ENCODE data around the gene CLEC16A.

- TF ChIP-seq POLR2A (IDR thresholded peaks at IDR 0.05; ENCODE audit: low read length) (no peak), GATA1 (IDR thresholded peaks at IDR 0.05; ENCODE audit: low read depth, low read length) (no peak)
Observed at GRCh38 chr16:11011326-11011725, 67.0 kb downstream of the CLEC16A start.
